HEK293 (cell line): ENCODE data around the gene TMEM167B.

Experiments used
- CTCF ChIP-seq: fragments of 450-650 bp; formaldehyde crosslinking; IDR thresholded peaks from 2 replicates; pipeline ENCODE4 v1.5.1; 2016; ENCODE audit warnings: missing biosample characterization, missing genetic modification characterization
- ZNF302 ChIP-seq: fragments of 450-650 bp; formaldehyde crosslinking; IDR thresholded peaks from 2 replicates; pipeline ENCODE4 v1.5.1; 2016; ENCODE audit warnings: missing biosample characterization, missing genetic modification characterization, low read depth
- ZNF398 ChIP-seq: fragments of 450-650 bp; formaldehyde crosslinking; IDR thresholded peaks from 2 replicates; pipeline ENCODE4 v1.5.1; 2017; ENCODE audit warnings: missing biosample characterization, missing genetic modification characterization
- TF ChIP-seq, protein P1 (sequence below): fragments of 450-650 bp; formaldehyde crosslinking; IDR thresholded peaks from 2 replicates; pipeline ENCODE4 v1.5.1; 2016; ENCODE audit warnings: missing biosample characterization, missing genetic modification characterization

GRCh38 chr1:109056064-109056463 is 34.5 kb upstream of the TMEM167B start:
- TF ChIP-seq ZNF302 (no peak), CTCF (tag by site-specific recombination) (no peak), ZNF398 (tag by site-specific recombination) (no peak)
- TF ChIP-seq, protein P1, sequence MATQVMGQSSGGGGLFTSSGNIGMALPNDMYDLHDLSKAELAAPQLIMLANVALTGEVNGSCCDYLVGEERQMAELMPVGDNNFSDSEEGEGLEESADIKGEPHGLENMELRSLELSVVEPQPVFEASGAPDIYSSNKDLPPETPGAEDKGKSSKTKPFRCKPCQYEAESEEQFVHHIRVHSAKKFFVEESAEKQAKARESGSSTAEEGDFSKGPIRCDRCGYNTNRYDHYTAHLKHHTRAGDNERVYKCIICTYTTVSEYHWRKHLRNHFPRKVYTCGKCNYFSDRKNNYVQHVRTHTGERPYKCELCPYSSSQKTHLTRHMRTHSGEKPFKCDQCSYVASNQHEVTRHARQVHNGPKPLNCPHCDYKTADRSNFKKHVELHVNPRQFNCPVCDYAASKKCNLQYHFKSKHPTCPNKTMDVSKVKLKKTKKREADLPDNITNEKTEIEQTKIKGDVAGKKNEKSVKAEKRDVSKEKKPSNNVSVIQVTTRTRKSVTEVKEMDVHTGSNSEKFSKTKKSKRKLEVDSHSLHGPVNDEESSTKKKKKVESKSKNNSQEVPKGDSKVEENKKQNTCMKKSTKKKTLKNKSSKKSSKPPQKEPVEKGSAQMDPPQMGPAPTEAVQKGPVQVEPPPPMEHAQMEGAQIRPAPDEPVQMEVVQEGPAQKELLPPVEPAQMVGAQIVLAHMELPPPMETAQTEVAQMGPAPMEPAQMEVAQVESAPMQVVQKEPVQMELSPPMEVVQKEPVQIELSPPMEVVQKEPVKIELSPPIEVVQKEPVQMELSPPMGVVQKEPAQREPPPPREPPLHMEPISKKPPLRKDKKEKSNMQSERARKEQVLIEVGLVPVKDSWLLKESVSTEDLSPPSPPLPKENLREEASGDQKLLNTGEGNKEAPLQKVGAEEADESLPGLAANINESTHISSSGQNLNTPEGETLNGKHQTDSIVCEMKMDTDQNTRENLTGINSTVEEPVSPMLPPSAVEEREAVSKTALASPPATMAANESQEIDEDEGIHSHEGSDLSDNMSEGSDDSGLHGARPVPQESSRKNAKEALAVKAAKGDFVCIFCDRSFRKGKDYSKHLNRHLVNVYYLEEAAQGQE (tag by site-specific recombination), result no peak
